Transverse colon (tissue), 4 donors: ENCODE results near the gene ATP5MG.

ENCODE experiments used
- POLR2AphosphoS5 ChIP-seq, 3 donors: sonication (generic); formaldehyde crosslinking; IDR thresholded peaks; one replicate each; pipeline ENCODE4 v1.6.1; 2016; ENCODE audit warnings: antibody characterized with exemption in 3 of 3
- TF ChIP-seq, protein P1 (sequence below), 5 experiments: fragments of 200-600 bp in 3 of 5; fragments of 450-650 bp in 2 of 5; sonication (generic) in 3 of 5; IDR thresholded peaks; 1 replicate in 2 of 5; 2 replicates in 3 of 5; pipeline ENCODE4 v1.5.1; 2016 to 2017; ENCODE audit warnings: antibody characterized with exemption in 5 of 5, inconsistent platforms in 3 of 5, mild to moderate bottlenecking in 2 of 5, moderate library complexity in 1 of 5

DNA sequence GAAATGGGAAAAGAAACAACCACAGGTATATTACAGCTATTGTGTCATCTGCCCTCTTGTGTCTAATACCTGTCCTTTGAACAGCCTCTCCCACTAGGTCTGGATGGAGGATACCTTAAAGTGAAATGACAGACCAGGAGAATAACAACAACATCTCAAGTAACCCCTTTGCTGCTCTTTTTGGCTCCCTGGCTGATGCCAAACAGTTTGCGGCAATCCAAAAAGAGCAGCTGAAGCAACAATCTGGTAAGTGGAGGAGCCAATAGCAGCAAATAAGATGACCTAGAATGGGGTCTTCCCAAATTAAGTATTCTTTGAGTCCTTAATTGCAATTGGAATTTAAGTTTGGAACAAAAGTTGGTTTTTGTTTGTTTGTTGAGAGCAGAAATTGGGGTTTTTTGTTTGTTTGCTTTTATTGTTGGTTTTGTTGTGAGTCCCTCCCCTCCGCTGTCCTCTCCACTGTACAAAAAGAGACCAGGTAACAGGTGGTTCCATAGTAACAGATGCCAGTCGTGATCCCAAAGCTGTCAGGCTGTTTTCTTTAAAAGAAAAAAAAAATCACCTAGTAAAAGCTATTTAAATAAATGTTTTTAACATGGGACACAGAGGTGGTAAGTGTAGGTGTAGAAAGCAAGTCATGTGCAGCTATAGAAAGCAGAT is 36.3 kb upstream of the ATP5MG start:
- TF ChIP-seq, protein P1, sequence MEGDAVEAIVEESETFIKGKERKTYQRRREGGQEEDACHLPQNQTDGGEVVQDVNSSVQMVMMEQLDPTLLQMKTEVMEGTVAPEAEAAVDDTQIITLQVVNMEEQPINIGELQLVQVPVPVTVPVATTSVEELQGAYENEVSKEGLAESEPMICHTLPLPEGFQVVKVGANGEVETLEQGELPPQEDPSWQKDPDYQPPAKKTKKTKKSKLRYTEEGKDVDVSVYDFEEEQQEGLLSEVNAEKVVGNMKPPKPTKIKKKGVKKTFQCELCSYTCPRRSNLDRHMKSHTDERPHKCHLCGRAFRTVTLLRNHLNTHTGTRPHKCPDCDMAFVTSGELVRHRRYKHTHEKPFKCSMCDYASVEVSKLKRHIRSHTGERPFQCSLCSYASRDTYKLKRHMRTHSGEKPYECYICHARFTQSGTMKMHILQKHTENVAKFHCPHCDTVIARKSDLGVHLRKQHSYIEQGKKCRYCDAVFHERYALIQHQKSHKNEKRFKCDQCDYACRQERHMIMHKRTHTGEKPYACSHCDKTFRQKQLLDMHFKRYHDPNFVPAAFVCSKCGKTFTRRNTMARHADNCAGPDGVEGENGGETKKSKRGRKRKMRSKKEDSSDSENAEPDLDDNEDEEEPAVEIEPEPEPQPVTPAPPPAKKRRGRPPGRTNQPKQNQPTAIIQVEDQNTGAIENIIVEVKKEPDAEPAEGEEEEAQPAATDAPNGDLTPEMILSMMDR (IDR thresholded peaks at IDR 0.05): no peak
- TF ChIP-seq POLR2AphosphoS5 (IDR thresholded peaks at IDR 0.05): no peak
